ENCODE results near the gene RBBP9. TPM values are rescaled to one million over a fixed set of nuclear protein-coding genes. Genes with fewer than 3 reads are reported as not detected.
"Not testable (repeated sequence)": the region's sequence is repeated elsewhere in the genome, so short reads cannot be mapped to it uniquely, and the experiment has no call there.

The RBBP9 gene
- polyA plus RNA-seq, 3 donors = 27.1 to 34.9 (median 31.2) TPM

DNA sequence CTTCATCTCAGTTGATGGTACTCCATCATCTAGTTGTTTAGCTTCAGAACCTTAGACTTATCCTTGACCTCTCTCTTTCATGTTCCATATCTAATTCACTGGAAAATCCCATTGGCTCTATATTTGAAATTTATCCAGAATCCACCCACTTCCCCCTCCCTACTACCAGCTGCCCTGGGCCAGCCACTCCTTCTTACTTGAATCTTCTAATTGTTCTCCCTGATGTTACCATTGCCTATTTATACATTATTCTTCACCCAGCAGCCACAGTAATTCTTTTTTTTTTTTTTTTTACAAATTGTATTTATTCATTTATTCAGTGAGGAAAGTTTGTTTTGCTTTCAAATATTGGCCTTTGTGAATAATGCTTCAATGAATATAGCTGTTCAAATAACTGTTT, 18.9 kb upstream of the RBBP9 start:
- DNase-seq (ENCODE audit: extremely low read depth in 1 of 11, low read depth in 9 of 11, low spot score in 4 of 11) = no peak

DNA sequence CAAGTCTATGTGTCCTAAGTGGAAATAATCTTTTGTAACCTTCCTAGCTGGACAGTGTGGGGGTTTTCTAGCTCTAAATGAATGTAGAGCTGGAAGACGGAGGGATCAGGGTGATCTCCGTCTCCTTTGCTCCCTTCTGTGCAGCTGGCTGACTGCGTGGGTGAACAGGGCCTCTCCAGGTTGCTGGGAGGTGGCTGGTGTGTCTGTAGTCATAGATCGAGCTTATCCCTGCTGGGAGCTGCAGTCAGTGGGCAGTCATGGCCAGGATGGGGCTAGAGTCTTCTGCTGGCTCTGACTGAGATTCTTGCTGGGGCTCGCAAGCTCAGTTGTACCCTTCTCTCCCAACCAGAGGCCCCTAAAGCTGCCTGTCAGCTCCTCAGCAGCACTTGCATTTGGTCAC, 17.1 kb upstream of the RBBP9 start:
- no peak for DNase-seq (ENCODE audit: extremely low read depth in 1 of 11, low read depth in 9 of 11, low spot score in 4 of 11)

DNA sequence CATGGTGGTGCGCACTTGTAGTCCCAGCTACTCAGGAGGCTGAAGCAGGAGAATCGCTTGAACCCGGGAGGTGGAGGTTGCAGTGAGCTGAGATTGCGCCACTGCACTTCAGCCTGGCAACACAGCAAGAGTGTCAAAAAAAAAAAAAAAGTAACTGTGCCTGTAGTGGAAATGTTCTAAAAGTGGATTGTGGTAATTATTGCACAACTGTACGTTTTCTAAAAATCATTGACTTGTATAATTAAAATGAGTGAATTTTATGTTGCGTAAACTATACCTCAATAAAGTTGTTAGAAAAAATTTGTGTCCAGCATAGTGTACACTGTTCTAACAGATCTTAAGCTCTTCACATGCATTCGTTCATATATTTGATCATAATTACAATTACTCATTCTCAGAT, 16.2 kb upstream of the RBBP9 start:
- DNase-seq (ENCODE audit: extremely low read depth in 1 of 11, low read depth in 9 of 11, low spot score in 4 of 11) = no peak

DNA sequence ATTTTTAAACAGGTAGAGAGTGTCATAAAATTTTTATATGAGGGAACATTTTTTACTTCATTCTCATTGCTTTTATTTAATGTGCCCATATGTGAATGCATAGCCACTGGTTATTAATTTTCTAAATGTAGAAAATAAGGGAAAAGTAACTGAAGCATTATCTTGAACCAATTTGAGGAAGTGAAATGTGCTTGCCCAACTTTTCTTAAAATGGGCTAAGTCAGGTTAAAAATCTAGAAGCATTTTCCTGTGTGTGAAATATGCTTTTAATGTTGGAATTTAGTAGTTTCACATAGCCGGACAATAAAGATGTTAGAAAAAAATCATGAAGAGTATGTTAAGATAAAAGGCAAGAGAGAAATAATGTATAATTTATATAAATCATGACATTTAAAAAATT, 14.5 kb upstream of the RBBP9 start:
- no peak for DNase-seq (ENCODE audit: extremely low read depth in 1 of 11, low read depth in 9 of 11, low spot score in 4 of 11)

DNA sequence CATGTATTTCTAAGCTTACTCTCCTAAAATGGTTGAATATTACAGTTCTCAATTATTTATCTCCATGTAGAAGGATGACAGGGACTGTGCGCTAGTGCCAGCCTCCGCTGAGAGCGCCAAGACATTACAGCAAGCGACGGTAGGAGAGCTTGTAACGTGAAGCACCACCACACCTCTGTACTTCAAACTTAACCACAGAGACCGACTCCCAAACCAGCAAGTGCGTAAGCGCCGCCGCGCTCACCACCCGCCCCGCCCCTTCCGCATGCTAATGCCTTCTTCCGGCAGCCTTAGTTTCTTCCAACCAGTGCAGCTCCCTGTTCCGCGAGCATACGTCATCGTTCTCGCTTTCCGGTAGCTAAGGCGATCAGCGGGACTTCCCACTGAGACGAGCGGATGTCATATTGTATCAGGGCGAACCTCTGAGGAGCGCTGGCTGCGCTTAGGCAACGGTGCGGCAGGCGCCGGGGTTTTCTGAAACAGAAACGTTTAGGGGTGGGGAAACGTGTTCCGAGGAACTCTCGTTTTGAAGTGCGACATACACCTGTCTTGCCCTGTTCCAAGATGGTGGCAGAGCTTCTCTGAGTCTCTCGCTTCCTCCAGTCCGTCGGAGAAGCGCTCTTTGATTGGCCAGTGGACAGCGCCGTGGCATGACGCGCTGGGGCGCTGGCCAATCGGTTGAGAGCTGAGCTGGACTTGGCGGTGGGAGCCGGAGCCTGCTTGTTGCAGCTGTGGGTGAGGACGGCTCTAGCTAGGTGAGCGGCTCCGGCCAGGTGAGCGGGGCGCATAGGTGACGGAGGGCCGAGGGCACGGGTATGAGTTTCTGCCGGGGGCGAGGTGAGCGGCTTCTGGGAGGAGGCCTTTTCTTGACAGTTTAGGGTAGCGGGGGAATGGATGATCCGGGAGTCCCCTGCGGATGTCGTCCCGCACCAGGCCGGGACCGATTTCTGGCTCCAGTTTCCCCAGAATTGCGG, 10.5 kb upstream of the RBBP9 start, which contains the start of gene SEC23B:
TSS of gene SEC23B (plus strand) at position 723 of the 974 bp plus-strand sequence. CDS start 2,896 bp downstream, outside the sequence.
- peak; percentile 91 to 97 (median 95) for DNase-seq (ENCODE audit: extremely low read depth in 1 of 11, low read depth in 9 of 11, low spot score in 4 of 11)

DNA sequence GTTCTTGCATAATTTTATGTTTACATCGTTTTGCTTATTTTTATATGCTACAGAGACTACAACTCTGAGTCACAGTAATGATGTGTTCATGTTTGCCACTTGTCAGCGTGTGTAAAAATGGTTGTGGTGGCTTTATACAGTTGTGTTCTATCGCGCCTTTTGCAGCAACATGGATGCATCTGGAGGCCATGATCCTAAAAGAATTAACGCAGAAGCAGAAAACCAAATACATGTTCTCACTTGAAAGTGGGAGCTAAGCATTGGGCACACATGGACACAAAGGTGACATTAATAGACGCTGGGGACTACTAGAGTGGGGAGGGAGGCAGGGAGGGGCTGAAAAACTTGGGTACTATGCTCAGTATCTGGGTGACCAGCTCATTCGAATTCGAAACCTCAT, 9.7 kb upstream of the RBBP9 start:
- no peak for DNase-seq (ENCODE audit: extremely low read depth in 1 of 11, low read depth in 9 of 11, low spot score in 4 of 11)

- DNase-seq (ENCODE audit: extremely low read depth in 1 of 11, low read depth in 9 of 11, low spot score in 4 of 11) = no peak
Observed at GRCh38 chr20:18504479-18505060, 7.5 kb upstream of the RBBP9 start.

- DNase-seq (ENCODE audit: extremely low read depth in 1 of 11, low read depth in 9 of 11, low spot score in 4 of 11) = not testable (repeated sequence)
Observed at GRCh38 chr20:18501672-18502071, 4.6 kb upstream of the RBBP9 start.

DNA sequence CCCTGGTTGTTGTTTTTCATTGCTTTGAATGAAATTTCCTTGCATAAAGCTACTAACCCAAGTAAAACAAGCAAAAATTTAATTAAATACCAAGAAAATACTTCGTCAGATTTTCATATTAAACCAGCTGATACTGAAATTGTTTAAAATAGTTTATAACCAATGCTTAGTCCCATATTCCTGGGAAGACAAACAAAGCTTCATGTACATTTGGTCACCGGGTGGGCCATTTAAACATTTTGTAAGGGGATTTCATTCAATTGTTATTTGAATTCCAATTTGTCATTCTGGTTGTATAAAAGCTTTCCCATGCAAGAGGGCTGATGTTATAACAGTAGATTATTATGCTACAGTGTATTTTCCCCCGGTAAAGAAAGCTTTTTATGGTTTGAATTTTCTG, 578 bp upstream of the RBBP9 start:
- no peak for DNase-seq (ENCODE audit: extremely low read depth in 1 of 11, low read depth in 9 of 11, low spot score in 4 of 11)

- DNase-seq (ENCODE audit: extremely low read depth in 1 of 11, low read depth in 9 of 11, low spot score in 4 of 11) = peak in 1 of 11 donors; percentile 5
Observed at GRCh38 chr20:18496042-18496441, 983 bp downstream of the RBBP9 start.

- no peak for DNase-seq (ENCODE audit: extremely low read depth in 1 of 11, low read depth in 9 of 11, low spot score in 4 of 11)
Observed at GRCh38 chr20:18488301-18488700, 8.7 kb downstream of the RBBP9 start.

GRCh38 chr20:18481596-18481995, 15.4 kb downstream of the RBBP9 start:
- DNase-seq (ENCODE audit: extremely low read depth in 1 of 11, low read depth in 9 of 11, low spot score in 4 of 11) = no peak

DNA sequence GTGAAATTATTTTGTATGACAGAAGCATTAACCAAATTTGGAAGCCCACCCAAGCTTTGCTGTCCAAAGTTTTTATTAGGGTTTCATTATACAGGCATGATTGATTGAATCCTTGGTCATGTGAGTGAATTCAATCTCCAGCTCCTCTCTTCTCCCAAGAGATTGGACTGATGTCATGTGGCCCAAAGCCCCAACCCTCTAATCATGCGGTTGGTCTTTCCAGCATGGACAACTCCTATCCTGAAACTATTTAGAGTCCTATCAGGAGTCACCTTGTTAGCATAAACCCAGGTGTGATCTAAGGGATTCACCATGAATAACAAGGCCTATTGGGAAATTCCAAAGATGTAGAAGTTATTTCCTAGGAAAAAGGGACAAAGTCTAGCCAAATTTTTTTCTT, 19.2 kb downstream of the RBBP9 start:
- DNase-seq (ENCODE audit: extremely low read depth in 1 of 11, low read depth in 9 of 11, low spot score in 4 of 11) = no peak

GRCh38 chr20:18477218-18477617, 19.8 kb downstream of the RBBP9 start:
- DNase-seq (ENCODE audit: extremely low read depth in 1 of 11, low read depth in 9 of 11, low spot score in 4 of 11) = no peak

GRCh38 chr20:18466894-18467730, 29.9 kb downstream of the RBBP9 start, which contains the start of the genes DZANK1 and POLR3F:
DZANK1 (minus strand) TSS chr20:18467030; CDS start chr20:18465358, 1,672 bp downstream.
POLR3F (plus strand) TSS chr20:18467390; CDS start chr20:18467507, 117 bp downstream.
- DNase-seq (ENCODE audit: extremely low read depth in 1 of 11, low read depth in 9 of 11, low spot score in 4 of 11) = peak; percentile 91 to 96 (median 93)

GRCh38 chr20:18466574-18466893, 30.5 kb downstream of the RBBP9 start:
- DNase-seq (ENCODE audit: extremely low read depth in 1 of 11, low read depth in 9 of 11, low spot score in 4 of 11) = peak in 1 of 11 donors; percentile 73

GRCh38 chr20:18465536-18466200, 31.4 kb downstream of the RBBP9 start:
- DNase-seq (ENCODE audit: extremely low read depth in 1 of 11, low read depth in 9 of 11, low spot score in 4 of 11) = no peak

DNA sequence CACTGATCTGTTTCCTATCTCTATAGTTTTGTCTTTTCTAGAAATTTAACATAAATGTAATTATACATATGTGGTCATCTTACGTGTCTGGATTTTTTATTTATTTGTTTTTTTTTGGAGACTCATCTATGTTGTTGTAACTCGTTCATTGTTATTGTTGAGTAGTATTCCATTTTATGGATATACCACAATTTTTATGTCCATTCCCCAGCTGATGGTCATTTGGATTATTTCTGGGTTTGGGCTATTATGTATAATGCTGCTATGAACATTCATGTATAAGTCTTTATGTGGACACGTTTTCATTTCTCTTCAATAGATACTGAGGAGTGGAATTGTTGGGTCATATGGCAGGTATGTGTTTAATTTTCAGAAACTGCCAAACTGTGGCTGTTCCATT, 40.4 kb downstream of the RBBP9 start:
- no peak for DNase-seq (ENCODE audit: extremely low read depth in 1 of 11, low read depth in 9 of 11, low spot score in 4 of 11)

DNA sequence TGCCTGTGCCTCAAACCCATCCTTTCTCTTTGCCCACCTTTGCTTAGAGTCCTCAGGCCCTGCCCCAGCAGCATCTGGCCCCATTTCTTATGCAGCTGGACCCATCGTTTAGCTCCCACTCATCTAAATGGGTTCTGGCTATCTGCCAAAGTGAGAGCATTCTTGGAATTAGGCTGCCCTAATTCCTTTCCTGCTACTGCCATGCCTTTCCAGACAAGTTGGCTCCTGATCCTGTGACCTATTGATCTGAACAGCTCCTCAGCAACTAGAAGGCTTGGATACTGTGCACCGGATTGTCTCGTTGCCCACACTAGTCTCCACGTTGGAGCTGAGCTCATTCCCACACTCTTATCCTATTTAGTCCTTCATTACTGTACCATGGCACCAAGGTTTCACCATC, 53.1 kb downstream of the RBBP9 start:
- DNase-seq (ENCODE audit: extremely low read depth in 1 of 11, low read depth in 9 of 11, low spot score in 4 of 11) = no peak

Measured in renal cortex interstitium (tissue), 11 donors.